GM20000 (cell line): ENCODE results near the gene KRTAP16-1.
"Not testable (repeated sequence)": the region's sequence is repeated elsewhere in the genome, so short reads cannot be mapped to it uniquely, and the experiment has no call there.

Experiments used
- DNase-seq: peaks from one replicate; pipeline ENCODE4 v3.0.0; 2012; ENCODE audit warnings: low spot score
- TF ChIP-seq, protein P1 (sequence below): IDR thresholded peaks from 2 replicates; pipeline ENCODE4 v1.5.1; 2012; ENCODE audit warnings: mild to moderate bottlenecking, control low read depth; ENCODE audit errors: extremely low read depth, missing control alignments

KRTAP16-1 gene

GRCh38 chr17:41296846-41297245, 12.3 kb downstream of the KRTAP16-1 start:
- TF ChIP-seq, protein P1, sequence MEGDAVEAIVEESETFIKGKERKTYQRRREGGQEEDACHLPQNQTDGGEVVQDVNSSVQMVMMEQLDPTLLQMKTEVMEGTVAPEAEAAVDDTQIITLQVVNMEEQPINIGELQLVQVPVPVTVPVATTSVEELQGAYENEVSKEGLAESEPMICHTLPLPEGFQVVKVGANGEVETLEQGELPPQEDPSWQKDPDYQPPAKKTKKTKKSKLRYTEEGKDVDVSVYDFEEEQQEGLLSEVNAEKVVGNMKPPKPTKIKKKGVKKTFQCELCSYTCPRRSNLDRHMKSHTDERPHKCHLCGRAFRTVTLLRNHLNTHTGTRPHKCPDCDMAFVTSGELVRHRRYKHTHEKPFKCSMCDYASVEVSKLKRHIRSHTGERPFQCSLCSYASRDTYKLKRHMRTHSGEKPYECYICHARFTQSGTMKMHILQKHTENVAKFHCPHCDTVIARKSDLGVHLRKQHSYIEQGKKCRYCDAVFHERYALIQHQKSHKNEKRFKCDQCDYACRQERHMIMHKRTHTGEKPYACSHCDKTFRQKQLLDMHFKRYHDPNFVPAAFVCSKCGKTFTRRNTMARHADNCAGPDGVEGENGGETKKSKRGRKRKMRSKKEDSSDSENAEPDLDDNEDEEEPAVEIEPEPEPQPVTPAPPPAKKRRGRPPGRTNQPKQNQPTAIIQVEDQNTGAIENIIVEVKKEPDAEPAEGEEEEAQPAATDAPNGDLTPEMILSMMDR, result no peak
- no peak for DNase-seq

DNA sequence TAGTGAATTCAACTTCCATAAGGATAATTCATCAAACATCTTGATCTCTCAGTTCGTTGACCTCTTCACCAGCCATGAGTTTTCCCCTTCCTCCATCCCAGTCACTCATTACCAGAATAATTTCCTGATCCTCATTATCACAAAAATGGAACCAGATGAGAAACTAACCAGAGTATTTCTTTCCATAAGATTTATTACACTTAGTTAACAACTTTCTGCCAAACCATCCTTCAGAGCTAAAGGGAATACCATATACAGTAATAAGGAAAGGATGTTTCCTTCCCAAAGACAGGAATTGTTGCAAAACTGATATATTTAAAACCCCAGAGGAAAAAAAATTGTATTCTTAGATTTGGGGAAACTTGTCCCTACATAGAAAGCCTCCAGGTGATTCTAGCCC, 15.1 kb downstream of the KRTAP16-1 start:
- TF ChIP-seq, protein P1, result no peak
- DNase-seq, result peak; percentile 0

DNA sequence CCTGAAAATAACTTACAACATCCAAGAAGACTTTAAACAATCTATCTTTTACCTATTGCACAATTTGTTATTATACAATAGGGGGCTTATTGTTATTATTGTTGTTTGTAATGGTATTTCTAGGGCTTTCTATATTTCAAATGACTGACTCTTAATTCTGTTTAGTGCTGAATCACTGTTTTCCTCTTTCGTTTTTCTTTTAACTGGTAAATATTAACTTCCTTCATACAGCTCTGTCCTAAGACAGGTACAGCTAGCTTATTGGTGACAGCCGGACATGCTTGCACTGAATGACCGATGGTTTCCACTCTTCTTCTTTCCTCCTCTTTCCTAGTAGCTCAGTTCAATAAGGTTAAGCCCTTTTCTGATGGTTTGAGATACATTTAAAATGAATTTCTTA, 22.1 kb downstream of the KRTAP16-1 start:
- DNase-seq, result peak; percentile 1
- TF ChIP-seq, protein P1, result no peak

- TF ChIP-seq, protein P1, result no peak
- peak; percentile 0 for DNase-seq
Measured at GRCh38 chr17:41284546-41284945, 24.6 kb downstream of the KRTAP16-1 start.

- TF ChIP-seq, protein P1, result no peak
- DNase-seq, result peak; percentile 0
Measured at GRCh38 chr17:41284043-41284442, 25.1 kb downstream of the KRTAP16-1 start.

DNA sequence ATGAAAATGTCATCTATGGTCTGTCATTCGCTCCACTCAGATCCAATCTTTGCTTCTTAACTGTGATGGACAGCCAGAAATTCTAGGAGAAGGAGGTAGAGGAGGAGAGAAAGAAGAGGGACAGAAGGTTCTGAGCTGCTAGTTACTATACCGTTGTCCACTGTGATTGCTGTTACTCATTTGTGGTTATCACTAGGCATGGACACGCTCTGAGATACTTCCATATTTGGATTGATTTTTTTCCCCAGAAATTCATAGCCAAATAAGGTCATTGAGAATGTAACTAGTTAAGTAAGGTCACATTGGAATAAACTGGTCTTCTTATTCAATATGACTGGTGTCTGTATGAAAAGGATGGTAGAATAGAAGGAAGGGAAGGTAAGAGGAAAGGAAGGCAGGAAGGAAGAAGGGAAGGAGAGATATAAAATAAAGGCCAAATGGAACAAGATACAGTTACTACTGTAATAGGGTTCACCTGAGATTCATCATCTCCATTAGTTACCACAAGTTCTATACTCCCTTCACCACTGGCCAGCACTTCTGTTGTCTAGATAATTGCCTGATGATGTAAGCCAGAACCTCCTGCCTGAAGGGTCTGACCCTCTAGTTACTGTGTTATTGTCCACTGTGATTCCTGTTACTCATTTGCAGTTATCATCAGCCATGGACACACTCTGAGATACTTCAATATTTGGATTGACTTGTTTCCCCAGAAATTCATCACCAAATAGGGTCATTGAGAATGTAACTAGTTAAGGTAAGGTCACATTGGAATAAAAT, 30.7 kb downstream of the KRTAP16-1 start:
- TF ChIP-seq, protein P1, result no peak
- DNase-seq, result peak; percentile 0

DNA sequence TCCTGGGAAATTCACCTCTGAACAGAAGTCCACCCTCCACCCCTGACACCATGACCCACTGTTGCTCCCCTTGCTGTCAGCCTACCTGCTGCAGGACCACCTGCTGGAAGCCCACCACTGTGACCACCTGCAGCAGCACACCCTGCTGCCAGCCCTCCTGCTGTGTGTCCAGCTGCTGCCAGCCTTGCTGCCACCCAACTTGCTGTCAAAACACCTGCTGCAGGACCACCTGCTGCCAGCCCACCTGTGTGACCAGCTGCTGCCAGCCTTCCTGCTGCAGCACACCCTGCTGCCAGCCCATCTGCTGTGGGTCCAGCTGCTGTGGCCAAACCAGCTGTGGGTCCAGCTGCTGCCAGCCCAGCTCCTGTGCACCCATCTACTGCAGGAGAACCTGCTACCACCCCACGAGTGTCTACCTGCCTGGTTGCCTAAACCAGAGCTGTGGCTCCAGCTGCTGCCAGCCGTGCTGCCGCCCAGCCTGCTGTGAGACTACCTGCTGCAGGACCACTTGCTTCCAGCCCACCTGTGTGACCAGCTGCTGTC, 33.4 kb downstream of the KRTAP16-1 start, which contains the start of gene KRTAP9-7:
KRTAP9-7 (plus strand) TSS at position 51 of the 543 bp plus-strand sequence; CDS start at position 51, 0 bp downstream.
- not testable (repeated sequence) for DNase-seq
